ENCODE data around the gene APOBR.
A peak's percentile ranks its signal among the peaks of the same experiment; 100 is the strongest.
"Not testable (repeated sequence)": the region's sequence is repeated elsewhere in the genome, so short reads cannot be mapped to it uniquely, and the experiment has no call there.

Gene APOBR, protein sequence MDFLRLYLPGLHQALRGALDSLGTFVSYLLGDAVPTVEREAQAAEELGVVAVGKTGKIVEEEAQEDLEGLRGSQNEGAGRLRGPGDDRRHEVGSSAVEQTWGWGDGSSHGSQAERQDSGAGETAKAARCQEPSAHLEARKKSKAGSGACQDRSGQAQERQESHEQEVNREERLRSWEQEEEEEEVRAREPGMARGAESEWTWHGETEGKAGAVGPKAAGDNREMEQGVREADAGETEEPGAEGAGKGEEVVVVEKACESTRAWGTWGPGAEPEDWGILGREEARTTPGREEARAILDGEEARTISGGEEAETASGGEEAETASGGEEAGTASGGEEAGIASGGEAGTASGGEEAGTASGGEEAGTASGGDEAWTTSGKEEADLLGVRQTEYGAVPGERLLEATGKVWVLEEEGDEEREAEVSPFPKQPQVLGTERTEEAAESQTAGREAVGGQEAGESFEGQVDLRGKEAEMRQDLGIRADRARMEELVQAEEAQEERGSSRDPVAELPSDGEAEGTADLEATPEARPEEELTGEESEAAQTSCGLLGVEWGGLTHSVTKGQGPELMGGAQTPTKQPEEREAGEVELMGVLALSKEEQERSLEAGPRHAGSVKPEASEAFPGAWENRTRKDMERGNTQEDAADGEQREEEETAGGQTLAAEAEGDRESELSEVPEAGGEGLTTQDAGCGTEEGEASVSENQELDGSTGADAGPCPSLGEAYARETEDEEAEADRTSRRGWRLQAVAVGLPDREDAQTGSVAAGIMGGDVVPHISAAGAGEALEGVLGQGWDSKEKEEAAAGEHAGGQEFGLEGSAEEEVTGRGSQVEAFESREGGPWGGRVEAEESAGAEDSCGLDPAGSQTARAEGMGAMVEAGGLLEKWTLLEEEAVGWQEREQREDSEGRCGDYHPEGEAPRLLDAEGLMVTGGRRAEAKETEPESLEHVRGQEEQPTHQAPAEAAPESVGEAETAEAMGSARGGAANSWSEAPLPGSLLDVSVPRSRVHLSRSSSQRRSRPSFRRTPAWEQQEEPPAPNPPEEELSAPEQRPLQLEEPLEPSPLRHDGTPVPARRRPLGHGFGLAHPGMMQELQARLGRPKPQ

DNA sequence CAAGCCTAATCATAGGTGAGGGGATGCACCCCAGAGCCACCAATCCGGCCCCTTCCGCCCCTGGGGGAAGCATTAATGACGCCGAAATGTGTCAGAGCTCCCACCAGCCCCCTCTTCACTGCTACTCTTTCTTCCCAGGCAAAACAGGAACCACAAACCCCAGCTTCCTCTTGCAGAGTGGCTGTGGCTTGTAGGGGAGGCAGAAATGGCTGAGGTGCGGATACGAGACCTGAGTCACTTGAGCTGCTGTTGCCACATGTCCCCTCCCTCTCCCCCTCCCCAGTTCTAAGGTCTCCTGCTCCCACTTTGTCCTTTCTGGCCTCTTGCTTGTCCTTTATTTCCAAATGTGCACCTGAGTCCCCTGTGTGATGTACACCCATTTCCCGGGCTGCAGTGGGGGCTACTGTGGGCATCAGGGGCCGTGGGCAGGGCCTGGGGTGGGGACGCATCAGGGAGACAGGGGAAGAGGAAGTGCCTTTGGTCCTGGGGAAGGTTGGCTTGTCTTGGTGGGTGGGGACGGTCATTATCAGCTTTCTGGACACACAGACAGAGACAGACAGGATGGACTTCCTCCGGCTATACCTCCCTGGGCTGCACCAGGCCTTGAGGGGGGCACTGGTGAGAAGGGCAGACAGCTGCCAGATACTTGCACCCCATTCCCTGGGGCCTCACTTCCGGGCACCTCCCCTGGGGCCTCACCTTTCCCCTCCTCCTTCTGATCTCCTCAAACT, at the start of gene APOBR:
APOBR (plus strand) TSS at position 523 of the 731 bp plus-strand sequence; CDS start at position 562, 39 bp downstream.
- DNase-seq = peak; percentile 72

DNA sequence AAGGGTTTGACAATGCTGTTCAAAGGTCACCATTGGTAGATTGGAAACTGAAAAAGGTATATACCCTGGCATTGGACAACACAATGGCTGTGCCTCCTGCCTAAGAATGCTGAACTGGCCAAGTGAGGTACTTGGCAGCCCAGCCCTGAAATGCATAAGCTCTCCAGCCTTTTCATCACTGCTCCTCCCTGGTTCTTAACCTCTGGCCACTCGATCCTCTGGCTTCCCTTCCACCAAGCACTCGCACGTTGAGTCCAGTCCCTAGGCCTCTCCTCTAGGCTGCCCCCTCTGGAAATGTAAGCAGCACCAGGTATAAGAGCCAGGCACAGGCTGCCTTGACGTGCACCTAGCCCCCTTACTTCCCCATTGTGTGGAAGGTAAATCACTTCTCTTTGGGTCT, 48.1 kb upstream of the APOBR start:
- DNase-seq = not testable (repeated sequence)

DNA sequence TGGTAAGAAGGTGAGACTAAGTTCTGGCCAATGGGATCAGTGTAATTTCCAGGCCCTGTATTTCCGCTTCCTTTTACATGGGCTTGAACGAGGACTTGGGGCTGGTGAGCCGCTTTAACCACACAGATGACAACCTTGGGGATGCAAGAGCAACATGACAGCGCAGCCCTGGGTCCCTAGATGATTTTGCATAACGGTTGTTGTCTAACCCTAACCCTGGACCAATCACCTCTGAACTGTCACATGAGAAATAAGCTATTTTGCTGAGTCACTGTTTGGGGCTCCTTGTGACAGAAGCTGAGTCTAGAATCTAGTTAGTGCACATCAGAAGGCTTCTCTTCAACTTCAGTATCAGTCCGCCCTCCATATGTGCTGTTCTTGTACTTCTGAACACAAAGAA, 47.4 kb upstream of the APOBR start:
- not testable (repeated sequence) for DNase-seq

DNA sequence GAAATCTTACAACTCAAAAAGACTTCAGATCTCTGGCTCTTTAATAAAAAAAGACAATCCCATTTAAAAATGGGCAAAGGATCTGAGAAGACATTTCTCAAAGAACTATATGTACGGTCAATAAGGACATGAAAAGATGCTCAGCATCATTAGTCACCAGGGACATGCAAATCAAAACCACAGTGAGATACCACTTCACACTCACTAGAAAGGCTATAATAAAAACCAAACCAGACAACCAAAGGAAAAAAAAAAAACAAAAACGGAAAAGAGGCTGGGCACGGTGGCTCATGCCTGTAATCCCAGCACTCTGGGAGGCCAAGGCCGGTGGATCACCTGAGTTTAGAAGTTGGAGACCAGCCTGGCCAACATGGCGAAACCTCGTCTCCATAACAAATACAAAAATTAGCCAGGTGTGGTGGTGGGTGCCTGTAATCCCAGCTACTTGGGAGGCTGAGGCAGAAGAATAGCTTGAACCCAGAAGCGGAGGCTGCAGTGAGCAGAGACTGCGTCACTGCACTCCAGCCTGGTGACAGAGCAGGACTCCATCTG, 20.7 kb upstream of the APOBR start:
- no peak for DNase-seq

DNA sequence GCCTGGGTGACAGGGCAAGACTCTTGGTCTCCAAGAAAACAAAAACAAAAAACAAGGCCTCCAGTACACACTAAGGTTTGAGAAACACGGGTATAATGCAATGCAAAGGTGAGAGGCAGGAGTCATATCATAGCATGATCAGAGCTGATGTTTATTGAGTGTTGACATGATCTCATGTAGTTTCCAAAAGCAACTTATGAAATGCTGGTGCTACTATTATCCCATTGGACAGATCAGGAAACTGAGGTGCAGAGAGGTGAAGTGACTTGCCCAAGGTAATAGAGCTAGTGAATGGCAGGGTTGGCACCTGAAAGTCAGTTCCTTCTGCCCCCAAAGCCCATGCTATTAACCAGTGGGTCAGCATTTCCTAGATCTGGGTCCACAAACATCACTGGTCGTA, 19.2 kb upstream of the APOBR start:
- DNase-seq = no peak

DNA sequence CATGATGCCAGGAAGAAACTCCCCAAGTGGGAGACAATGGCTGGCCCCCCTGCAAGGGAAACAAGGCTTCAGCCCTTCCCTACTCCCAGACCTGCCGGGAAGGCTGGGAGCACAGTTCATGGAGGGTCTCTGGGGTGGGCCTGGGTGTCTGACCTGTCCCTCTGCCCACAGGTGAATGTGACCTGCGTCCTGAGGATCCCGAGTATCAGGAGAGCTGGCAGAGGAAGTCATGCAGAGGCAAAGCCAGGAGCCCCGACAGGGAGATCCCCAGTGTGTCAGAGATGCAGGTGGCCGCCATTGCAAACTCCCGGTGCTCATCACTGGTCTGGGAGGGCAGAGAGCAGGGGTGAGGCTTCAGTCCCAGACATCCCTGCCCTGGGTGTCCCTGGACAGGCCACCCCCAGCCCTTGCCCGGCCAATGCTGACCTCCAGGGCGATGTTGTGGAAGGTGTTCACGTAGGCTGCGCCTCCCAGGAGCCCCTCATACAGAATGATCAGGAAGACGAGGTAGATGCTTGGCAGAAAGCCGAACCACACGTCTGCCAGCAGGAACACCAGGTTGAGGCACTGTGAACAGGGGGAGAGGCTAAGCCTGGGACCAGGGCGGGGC, 17.0 kb upstream of the APOBR start:
- no peak for DNase-seq

DNA sequence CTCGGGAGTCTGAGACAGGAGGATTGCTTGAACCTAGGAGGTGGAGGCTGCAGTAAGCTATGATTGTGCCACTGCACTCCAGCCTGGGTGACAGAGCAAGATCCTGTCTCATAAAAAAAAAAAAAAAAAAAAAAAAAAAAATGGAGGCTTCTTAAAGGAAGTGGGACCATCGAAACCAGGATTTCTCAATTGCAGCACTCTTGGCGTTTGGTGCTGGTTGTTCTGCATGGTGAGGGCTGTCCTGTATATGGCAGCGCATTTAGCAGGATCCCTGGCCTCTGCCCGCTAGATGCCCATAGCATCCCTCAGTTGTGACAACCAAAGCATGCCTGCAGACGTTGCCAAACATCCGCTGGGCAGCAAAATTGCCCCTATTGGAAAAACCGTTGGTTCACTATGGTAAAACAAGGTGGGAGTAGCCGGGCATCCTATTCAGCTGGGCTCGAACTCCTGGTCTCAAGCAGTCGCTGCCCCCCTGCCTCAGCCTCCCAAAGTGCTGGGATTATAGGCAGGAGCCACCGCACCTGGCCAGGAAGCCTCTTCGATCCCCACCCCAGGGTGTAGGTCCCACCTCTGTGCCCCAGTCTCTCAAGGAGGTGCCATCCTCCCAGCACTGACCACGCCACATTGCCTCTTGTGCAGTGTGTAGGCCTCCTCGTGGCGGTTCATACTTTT, 15.8 kb upstream of the APOBR start:
- no peak for DNase-seq

DNA sequence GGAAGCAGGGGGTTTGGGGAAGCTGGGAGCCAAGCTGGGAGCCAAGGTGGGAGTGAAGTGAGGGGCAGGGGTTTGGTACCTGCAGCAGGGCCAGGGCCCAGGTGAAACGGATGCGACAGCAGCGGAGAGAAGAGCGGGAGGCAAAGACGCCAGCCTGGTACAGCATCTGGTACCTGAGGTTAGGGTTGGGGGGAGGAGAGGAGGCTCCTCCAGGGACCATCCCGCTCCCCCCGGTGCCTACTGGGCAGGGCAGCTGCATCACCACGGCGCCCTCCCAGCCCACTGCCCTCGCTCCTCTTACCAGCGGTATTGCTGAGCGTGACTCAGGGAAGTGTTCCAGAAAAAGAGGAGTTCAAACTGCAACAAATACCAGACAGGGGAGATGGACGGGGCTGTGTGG, 12.4 kb upstream of the APOBR start:
- no peak for DNase-seq

DNA sequence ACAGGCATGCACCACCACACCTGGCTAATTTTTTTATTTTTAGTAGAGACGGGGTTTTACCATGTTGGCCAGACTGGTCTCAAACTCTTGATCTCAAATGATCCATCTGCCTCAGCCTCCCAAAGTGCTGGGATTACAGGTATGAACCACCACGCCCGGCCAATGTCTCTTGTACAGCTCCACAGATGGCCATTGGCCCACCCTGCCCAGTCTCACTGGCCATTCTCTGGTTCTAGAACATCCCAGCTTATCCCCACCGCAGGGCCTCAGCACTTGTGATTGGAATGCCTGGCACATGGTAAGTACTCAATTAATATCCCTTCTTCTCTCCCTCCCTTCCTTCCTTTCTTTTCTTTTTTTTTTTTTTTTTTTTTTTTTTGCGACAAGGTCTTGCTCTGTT, 11.1 kb upstream of the APOBR start:
- DNase-seq = not testable (repeated sequence)

DNA sequence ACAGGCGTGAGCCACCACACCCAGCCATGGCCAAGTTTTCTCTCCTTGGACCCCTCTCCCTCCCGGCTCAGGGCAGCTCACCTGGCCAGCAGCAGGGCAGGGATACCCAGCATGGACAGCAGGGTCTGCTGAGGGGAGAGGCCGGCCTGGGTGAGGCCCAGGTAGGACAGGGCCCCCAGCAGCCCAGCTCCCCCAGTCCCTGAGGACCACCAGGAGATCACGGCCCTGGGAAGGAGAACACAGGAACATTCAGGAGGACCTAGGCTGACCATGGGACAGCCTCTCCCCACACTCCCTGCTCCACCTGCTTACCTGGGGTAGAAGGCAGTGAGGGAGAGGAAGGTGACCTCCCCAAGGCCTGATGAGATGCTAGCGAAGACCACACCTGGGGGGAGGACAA, 8.2 kb upstream of the APOBR start:
- DNase-seq = no peak

DNA sequence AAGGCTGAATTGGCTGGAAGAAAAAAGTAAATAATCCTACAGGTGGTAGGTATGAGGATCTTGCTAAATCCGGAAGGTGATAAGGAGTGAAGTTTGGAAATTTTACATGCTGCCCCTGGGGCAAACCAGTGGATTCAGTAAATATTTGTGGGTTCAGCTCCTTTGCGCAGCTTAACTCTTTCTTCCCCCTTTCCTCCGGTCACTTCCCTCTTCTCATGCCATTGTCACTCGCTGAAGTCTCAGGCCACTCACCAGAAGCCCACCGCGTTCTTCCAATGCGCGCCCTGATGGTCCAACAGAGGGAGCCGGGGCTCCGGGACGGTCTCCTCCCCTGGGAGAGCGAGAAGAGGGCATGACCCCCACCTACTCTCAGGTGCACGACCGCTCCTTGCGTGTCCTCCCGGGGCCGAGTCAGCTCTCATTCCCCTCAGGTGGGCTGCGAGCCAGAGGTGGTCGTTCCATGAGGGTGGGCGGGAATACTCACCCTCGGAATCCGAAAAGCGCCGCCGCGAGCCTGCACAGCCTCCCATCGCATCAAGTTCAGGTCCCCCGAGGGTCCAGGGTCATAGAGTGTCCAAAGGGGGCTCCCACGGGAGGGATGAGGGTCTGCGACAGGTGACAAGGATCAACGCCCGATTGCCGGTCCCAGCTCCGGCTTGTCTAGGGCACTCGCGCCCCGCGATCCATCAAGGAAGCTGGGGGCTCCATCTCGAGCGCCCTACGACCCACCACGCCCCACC, 3.0 kb upstream of the APOBR start:
- DNase-seq = no peak

DNA sequence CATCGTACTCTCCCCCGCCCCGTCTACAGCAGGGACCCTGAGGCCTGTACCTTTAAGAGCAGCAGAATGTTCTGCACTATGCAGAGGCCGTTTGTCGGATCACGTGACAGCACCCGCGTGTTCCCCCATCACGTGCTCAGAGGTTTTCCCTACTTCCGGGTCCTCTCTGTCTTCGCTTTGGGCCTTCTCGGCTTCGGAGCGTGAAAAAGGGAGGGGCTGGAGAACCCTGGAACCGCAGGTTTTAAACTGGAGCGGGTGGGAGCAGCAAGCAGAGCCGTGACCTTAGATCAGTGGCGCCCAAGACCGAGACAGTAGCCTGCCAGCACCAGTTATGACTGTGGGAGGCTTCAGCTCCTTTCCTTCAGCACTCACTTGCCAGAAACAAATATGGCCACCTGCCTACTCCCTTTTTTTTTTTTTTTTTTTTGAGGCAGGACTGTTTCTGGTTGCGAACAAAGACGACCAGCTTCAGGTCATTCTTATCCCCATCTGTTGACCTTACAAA, 2.4 kb upstream of the APOBR start, which contains the start of gene CLN3:
CLN3 (minus strand) TSS at position 105 of the 505 bp plus-strand sequence. CDS start 315 bp downstream, outside the sequence.
- DNase-seq = peak; percentile 80

DNA sequence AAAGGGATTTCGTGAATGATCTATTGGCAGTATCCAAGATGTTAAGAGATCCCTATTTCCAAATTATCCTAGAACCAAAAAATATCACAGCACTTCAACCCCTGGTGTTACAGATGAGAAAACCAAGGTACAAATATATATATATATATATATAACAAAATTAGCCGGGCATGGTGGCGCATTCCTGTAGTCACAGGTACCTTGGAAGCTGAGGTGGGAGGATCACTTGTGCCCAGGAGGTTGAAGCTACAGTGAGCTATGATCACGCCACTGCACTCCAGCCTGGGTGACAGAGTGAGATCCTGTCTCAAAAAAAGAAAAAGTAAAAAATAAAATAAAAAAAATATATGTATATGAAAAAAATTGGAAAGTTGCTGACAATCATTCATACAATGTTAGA, 1.9 kb upstream of the APOBR start:
- DNase-seq = no peak

DNA sequence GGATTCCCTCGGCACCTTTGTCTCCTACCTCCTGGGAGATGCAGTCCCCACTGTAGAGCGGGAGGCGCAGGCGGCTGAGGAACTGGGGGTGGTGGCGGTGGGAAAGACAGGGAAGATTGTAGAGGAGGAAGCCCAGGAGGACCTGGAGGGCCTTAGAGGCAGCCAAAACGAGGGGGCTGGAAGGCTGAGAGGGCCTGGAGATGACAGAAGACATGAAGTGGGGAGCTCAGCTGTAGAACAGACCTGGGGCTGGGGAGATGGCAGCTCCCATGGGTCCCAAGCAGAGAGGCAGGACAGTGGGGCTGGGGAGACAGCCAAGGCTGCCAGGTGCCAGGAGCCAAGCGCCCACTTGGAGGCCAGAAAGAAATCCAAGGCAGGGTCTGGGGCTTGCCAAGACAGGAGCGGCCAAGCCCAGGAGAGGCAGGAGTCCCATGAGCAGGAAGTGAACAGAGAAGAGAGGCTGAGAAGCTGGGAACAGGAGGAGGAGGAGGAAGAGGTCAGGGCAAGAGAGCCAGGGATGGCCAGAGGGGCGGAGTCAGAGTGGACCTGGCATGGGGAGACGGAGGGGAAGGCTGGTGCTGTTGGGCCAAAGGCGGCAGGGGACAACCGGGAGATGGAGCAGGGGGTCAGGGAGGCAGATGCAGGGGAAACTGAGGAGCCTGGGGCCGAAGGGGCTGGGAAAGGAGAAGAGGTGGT, 803 bp downstream of the APOBR start:
- DNase-seq = no peak

DNA sequence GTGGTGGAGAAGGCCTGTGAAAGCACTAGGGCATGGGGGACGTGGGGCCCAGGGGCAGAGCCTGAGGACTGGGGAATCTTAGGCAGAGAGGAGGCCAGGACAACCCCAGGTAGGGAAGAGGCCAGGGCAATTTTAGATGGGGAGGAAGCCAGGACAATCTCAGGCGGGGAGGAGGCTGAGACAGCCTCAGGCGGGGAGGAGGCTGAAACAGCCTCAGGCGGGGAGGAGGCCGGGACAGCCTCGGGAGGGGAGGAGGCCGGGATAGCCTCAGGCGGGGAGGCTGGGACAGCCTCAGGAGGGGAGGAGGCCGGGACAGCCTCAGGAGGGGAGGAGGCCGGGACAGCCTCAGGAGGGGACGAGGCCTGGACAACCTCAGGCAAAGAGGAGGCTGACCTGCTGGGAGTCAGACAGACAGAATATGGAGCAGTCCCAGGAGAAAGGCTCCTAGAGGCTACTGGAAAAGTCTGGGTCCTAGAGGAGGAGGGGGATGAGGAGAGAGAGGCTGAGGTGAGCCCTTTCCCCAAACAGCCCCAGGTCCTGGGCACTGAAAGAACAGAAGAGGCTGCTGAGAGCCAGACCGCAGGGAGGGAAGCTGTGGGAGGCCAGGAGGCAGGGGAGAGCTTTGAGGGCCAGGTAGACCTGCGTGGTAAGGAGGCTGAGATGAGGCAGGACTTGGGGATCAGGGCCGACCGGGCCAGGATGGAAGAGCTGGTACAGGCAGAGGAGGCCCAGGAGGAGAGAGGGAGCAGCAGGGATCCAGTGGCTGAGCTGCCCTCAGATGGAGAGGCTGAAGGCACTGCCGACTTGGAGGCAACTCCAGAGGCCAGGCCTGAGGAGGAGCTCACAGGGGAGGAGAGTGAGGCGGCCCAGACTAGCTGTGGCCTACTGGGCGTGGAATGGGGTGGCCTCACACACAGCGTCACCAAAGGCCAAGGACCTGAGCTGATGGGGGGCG, 1.6 kb downstream of the APOBR start:
- no peak for DNase-seq

DNA sequence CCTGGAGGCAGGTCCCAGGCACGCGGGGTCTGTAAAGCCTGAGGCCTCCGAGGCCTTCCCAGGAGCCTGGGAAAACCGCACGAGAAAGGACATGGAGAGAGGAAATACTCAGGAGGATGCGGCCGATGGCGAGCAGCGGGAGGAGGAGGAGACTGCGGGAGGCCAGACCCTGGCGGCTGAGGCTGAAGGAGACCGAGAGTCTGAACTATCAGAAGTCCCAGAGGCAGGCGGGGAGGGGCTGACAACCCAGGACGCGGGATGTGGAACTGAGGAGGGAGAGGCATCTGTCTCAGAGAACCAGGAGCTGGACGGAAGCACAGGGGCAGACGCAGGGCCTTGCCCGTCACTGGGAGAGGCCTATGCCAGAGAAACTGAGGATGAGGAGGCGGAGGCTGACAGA, 2.4 kb downstream of the APOBR start:
- DNase-seq = no peak

DNA sequence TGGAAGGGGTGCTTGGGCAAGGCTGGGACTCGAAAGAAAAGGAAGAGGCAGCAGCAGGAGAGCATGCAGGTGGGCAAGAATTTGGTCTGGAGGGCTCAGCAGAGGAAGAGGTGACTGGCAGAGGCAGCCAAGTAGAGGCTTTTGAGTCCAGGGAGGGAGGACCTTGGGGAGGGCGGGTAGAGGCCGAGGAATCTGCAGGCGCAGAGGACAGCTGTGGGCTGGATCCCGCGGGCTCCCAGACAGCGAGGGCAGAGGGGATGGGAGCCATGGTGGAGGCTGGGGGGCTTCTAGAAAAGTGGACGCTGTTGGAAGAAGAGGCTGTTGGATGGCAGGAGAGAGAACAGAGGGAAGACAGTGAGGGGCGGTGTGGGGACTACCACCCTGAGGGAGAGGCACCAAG, 2.9 kb downstream of the APOBR start:
- DNase-seq = no peak

DNA sequence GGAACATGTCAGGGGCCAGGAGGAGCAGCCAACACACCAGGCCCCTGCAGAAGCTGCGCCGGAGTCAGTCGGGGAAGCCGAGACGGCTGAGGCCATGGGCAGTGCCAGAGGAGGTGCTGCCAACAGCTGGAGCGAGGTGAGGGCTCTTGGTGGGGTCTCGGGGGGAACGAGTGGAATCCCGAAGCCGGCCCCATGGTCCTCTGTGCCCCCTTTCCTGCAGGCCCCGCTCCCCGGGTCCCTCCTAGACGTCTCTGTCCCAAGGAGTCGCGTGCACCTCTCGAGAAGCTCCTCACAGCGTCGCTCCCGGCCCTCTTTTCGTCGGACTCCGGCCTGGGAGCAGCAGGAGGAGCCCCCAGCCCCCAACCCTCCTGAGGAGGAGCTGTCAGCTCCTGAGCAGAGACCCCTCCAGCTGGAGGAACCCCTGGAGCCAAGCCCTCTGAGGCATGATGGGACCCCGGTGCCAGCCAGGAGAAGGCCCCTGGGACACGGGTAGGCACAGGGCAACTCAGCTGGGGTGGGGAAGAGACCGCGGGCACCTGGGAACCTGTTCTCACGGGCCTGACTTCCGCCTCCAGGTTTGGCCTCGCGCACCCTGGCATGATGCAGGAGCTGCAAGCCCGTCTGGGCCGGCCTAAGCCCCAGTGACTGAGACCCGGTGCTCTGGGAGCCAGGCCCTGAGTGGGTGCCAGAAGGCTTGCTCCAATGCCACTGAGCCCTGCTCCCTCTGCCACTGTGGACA, 3.6 kb downstream of the APOBR start:
- DNase-seq = no peak
